Prostate gland (tissue), 2 donors: Measurements from ENCODE around the gene JAKMIP2. TPM values are rescaled to one million over a fixed set of nuclear protein-coding genes. Genes with fewer than 3 reads are reported as not detected.

Experiments used
- DNase-seq: peaks from one replicate; pipeline ENCODE4 v3.0.0-alpha.2; 2019; ENCODE audit warnings: low spot score
- H3K27ac ChIP-seq, 2 donors: fragments of 200-600 bp; sonication (generic); 2 replicates each; pipeline ENCODE4 v1.5.1; 2017 to 2019
- H3K27me3 ChIP-seq: fragments of 200-600 bp; sonication (generic); replicated peaks from 2 replicates; pipeline ENCODE4 v1.5.1; 2019; ENCODE audit not compliant: insufficient read depth
- H3K36me3 ChIP-seq, 2 donors: fragments of 200-600 bp; sonication (generic); 1 replicate in 1 of 2; 2 replicates in 1 of 2; pipeline versions ENCODE4 v1.5.1 to v1.8.1; 2017 to 2019
- H3K4me1 ChIP-seq: fragments of 200-600 bp; sonication (generic); replicated peaks from 2 replicates; pipeline ENCODE4 v1.5.1; 2019
- H3K4me3 ChIP-seq, 2 donors: fragments of 200-600 bp; sonication (generic); 2 replicates each; pipeline ENCODE4 v1.5.1; 2017 to 2019
- H3K9me3 ChIP-seq: fragments of 200-600 bp; sonication (generic); 2 replicates; pipeline ENCODE4 v1.5.1; 2017
- POLR2A ChIP-seq: fragments of 450-650 bp; IDR thresholded peaks from one replicate; pipeline ENCODE4 v1.6.1; 2016; ENCODE audit warnings: antibody characterized with exemption, mild to moderate bottlenecking
- POLR2AphosphoS5 ChIP-seq: sonication (generic); formaldehyde crosslinking; IDR thresholded peaks from one replicate; pipeline ENCODE4 v1.6.1; 2017; ENCODE audit warnings: antibody characterized with exemption
- WGBS: methylation state at CpG from one replicate; pipeline ENCODE4 v1.1.5; 2018; 5-methylcytosine and 5-hydroxymethylcytosine counted together
- intact Hi-C: fragments of 100-400 bp; cut with DNase I; formaldehyde crosslinking; loops from one replicate; pipeline ENCODE4 v1.14.2; 2022
- total RNA-seq, 2 donors: library from RNA; depleted of rRNA; stranded (reverse); fragments of >200 nt; gene quantifications; one replicate each; pipeline ENCODE4 v1.1.0, GENCODE V29; 2016
- TF ChIP-seq, protein P1 (sequence below), 4 experiments: fragments of 200-600 bp in 2 of 4; fragments of 450-650 bp in 2 of 4; sonication (generic) in 2 of 4; IDR thresholded peaks; 1 replicate in 3 of 4; 2 replicates in 1 of 4; pipeline ENCODE4 v1.5.1; 2016 to 2019; ENCODE audit warnings: antibody characterized with exemption in 4 of 4, mild to moderate bottlenecking in 2 of 4, moderate library complexity in 2 of 4

The JAKMIP2 gene
- total RNA-seq, 2 donors from 2014 or later = 0.85 to 1.2 TPM

DNA sequence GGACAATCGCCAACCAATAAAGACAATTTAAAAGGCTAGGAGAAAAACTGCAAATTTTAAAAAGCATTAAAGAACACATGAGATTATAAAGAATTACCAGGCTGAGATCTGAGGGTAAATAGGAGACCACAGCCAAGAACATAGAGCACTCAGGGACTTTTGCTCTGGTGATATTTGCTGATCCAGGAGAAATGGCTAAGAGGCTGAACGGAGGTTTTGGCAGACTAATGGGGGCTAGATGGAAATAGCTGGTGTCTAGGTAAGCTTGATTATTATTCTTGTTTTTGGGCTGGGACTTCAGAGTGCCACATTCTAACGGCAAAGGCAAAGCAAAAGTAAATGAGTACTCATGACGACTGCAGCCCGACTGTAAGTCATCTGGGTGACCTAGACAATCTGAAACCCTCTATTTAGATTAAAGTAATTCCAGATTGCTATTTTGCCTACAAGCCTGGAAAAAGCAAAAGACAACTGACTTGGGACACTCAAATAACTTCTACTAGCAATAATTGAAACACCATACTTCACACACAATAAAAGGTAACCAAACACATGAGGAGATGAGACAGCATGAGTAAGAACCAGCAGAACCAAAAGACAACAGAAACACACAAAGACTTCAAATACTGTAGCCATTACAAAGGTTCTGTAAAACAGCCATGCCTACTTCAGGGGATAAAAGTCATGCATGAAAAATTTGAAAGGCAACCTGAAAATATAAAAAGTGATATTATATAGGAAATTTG, 68.8 kb downstream of the JAKMIP2 start:
- H3K27ac ChIP-seq = no peak overlapping the region
- H3K27me3 ChIP-seq = no peaks in the 10 kb centered on the region
- TF ChIP-seq POLR2AphosphoS5 (no peak), POLR2A (no peak)
- TF ChIP-seq, protein P1, sequence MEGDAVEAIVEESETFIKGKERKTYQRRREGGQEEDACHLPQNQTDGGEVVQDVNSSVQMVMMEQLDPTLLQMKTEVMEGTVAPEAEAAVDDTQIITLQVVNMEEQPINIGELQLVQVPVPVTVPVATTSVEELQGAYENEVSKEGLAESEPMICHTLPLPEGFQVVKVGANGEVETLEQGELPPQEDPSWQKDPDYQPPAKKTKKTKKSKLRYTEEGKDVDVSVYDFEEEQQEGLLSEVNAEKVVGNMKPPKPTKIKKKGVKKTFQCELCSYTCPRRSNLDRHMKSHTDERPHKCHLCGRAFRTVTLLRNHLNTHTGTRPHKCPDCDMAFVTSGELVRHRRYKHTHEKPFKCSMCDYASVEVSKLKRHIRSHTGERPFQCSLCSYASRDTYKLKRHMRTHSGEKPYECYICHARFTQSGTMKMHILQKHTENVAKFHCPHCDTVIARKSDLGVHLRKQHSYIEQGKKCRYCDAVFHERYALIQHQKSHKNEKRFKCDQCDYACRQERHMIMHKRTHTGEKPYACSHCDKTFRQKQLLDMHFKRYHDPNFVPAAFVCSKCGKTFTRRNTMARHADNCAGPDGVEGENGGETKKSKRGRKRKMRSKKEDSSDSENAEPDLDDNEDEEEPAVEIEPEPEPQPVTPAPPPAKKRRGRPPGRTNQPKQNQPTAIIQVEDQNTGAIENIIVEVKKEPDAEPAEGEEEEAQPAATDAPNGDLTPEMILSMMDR (IDR thresholded peaks at IDR 0.05) = no peak
- H3K9me3 ChIP-seq = no peaks in the 10 kb centered on the region
- 69% methylated on average over 5 of the region's 5 CpGs for WGBS
- H3K4me1 ChIP-seq = no peaks in the 10 kb centered on the region
- no peak overlapping the region for H3K4me3 ChIP-seq
- H3K36me3 ChIP-seq = no peaks in the 10 kb centered on the region
- intact Hi-C loops = no loop called here
- DNase-seq = no peak

DNA sequence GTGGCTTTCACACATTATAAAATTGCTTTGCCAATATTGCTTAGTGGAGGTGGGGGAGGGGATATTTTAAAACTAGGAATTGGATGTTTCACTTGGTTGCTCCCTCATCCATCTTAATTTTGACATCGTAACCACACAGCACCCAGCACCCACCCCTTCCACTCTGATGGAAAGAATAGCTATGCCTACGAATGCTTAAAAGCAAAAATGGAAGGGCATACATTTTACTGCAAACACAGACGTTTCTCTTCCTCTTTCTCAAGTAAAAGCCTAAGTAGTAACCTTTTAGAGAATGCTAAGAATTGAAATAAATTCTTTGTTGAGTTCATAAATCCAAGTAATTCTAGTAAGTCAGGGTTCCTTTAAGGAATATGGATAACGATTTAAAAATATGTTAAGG, 69.9 kb downstream of the JAKMIP2 start:
- TF ChIP-seq POLR2A (no peak), POLR2AphosphoS5 (no peak)
- TF ChIP-seq, protein P1 (IDR thresholded peaks at IDR 0.05) = no peak
- H3K27me3 ChIP-seq = no peaks in the 10 kb centered on the region
- H3K4me1 ChIP-seq = no peaks in the 10 kb centered on the region
- intact Hi-C loops = no loop called here
- WGBS = 66% methylated on average over 4 of the region's 4 CpGs
- H3K27ac ChIP-seq = no peak overlapping the region
- H3K9me3 ChIP-seq = no peaks in the 10 kb centered on the region
- no peaks in the 10 kb centered on the region for H3K36me3 ChIP-seq
- no peak for DNase-seq
- no peak overlapping the region for H3K4me3 ChIP-seq

DNA sequence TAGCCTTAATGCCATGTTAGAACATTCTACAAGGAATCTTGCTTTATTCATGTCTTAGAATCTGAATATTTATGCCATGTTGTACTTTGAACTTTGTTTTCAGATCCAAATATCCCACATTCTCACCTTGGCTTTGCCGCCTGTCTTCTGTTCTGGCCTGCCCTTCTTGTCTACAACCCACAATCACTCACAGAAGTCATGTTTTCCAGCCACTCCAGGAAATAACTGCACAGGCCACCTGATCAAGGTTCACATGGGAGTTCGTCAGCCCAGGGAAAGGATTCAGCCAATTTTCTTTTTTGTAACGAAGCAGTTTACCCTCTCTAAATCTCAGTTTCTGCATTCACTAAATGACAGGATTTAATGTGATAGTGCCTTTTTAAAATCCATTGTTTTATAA, 70.5 kb downstream of the JAKMIP2 start:
- Histone ChIP-seq H3K4me1 (no peaks in the 10 kb centered on the region), H3K27ac (no peak overlapping the region), H3K9me3 (no peaks in the 10 kb centered on the region), H3K27me3 (no peaks in the 10 kb centered on the region), H3K4me3 (no peak overlapping the region), H3K36me3 (no peaks in the 10 kb centered on the region)
- no peak for DNase-seq
- intact Hi-C loops = no loop called here
- no peak for TF ChIP-seq POLR2A
- TF ChIP-seq, protein P1 (IDR thresholded peaks at IDR 0.05) = no peak
- TF ChIP-seq POLR2AphosphoS5 = no peak
- 92% methylated on average over 3 of the region's 3 CpGs for WGBS

DNA sequence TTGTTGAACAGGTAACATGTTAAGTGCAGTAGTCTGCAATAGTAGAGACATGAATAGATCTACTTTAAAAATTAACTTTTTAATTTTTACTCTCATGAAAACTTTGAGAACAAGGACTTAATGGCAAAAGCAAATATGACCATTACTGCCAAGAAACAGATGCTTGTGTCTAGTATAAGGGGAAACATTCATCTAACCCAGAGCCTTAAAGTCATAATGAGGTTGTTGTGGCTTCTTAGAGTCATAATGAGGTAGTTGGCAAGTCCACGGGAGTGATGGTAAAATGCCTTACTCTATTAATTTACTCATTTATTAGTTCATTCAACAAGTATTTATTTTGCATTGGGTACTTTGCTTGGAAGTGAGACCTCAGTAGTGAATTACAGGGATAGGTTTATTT, 71.5 kb downstream of the JAKMIP2 start:
- Histone ChIP-seq H3K27me3 (no peaks in the 10 kb centered on the region), H3K9me3 (no peaks in the 10 kb centered on the region), H3K36me3 (no peaks in the 10 kb centered on the region), H3K27ac (no peak overlapping the region), H3K4me1 (no peaks in the 10 kb centered on the region), H3K4me3 (no peak overlapping the region)
- DNase-seq = no peak
- TF ChIP-seq, protein P1 (IDR thresholded peaks at IDR 0.05) = no peak
- 63% methylated on average over 1 of the region's 1 CpG for WGBS
- intact Hi-C loops = no loop called here

DNA sequence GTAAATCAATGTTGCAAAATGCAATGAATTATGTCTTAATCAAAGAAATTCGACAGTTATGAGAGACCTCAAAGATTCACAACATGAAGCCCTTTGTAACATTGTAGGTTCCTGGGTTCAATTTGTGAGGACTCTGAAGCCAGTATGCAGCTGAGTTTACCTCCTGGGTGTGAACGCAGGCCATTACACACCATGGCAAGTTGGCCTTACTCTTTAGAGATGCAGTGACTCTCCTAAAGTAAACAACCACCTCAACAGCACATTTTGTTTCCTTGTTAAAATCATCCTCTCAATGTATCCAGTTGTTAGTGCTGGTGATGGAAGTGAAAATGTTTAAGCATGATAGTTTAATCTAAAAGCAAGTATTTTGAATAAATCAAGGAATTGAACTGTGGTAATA, 73.8 kb downstream of the JAKMIP2 start:
- TF ChIP-seq, protein P1 (IDR thresholded peaks at IDR 0.05) = no peak
- no peak for TF ChIP-seq POLR2A
- H3K36me3 ChIP-seq = no peaks in the 10 kb centered on the region
- H3K27ac ChIP-seq = no peak overlapping the region
- intact Hi-C loops = no loop called here
- no peaks in the 10 kb centered on the region for H3K27me3 ChIP-seq
- no peaks in the 10 kb centered on the region for H3K9me3 ChIP-seq
- H3K4me3 ChIP-seq = no peak overlapping the region
- no peaks in the 10 kb centered on the region for H3K4me1 ChIP-seq
- 62% methylated on average over 2 of the region's 2 CpGs for WGBS
- no peak for DNase-seq
